GM23338 (cell line): Measurements from ENCODE around the gene RPS28. TPM values are rescaled to one million over a fixed set of nuclear protein-coding genes. Genes with fewer than 3 reads are reported as not detected.

Experiments used
- ATAC-seq: fragments of 200-7000 bp; cut with Tn5 transposase; 3 replicates; pipeline ENCODE4 v1.9.1; 2020
- DNase-seq: peaks from one replicate; pipeline ENCODE4 v3.0.0-alpha.2; 2015; ENCODE audit warnings: low spot score
- H2AFZ ChIP-seq: fragments of 200-600 bp; sonication (generic); 2 replicates; pipeline ENCODE4 v1.8.0; 2016; ENCODE audit warnings: antibody characterized with exemption, mild to moderate bottlenecking, moderate library complexity
- H3F3A ChIP-seq: fragments of 200-600 bp; sonication (generic); replicated peaks from 2 replicates; pipeline ENCODE4 v1.8.0; 2017; ENCODE audit warnings: antibody characterized with exemption, mixed run types, low read depth
- H3K27ac ChIP-seq: fragments of 200-600 bp; sonication (generic); 2 replicates; pipeline ENCODE4 v1.6.1; 2016; ENCODE audit warnings: low read depth
- H3K27me3 ChIP-seq: fragments of 200-600 bp; sonication (generic); 2 replicates; pipeline ENCODE4 v1.8.0; 2016; ENCODE audit warnings: mild to moderate bottlenecking, mixed run types, moderate library complexity; ENCODE audit not compliant: insufficient read depth
- H3K36me3 ChIP-seq: fragments of 200-600 bp; sonication (generic); 2 replicates; pipeline ENCODE4 v1.8.0; 2016; ENCODE audit warnings: mild to moderate bottlenecking; ENCODE audit not compliant: insufficient read depth
- H3K4me1 ChIP-seq: fragments of 200-600 bp; sonication (generic); 2 replicates; pipeline ENCODE4 v1.8.0; 2016; ENCODE audit warnings: mild to moderate bottlenecking, moderate library complexity; ENCODE audit not compliant: insufficient read depth
- H3K4me2 ChIP-seq: fragments of 200-600 bp; sonication (generic); 2 replicates; pipeline ENCODE4 v1.7.1; 2017; ENCODE audit warnings: mixed run types
- H3K4me3 ChIP-seq: fragments of 200-600 bp; sonication (generic); 2 replicates; pipeline ENCODE4 v1.6.1; 2016; ENCODE audit warnings: mixed run types
- H3K79me2 ChIP-seq: fragments of 200-600 bp; sonication (generic); replicated peaks from 2 replicates; pipeline ENCODE4 v1.8.0; 2017; ENCODE audit warnings: mild to moderate bottlenecking; ENCODE audit not compliant: insufficient read depth
- H3K9me2 ChIP-seq: fragments of 200-600 bp; sonication (generic); 2 replicates; pipeline ENCODE4 v1.8.0; 2017; ENCODE audit not compliant: insufficient read depth
- H4K20me1 ChIP-seq: fragments of 200-600 bp; sonication (generic); replicated peaks from 2 replicates; pipeline ENCODE4 v1.8.0; 2017; ENCODE audit warnings: mild to moderate bottlenecking; ENCODE audit not compliant: insufficient read depth
- H3K27ac Mint-ChIP-seq: 2 replicates; pipeline ENCODE4 v1.8.0; 2020; ENCODE audit warnings: inconsistent platforms, mild to moderate bottlenecking, moderate library complexity, mixed read lengths
- H3K27me3 Mint-ChIP-seq: 3 replicates; pipeline ENCODE4 v1.8.0; 2022; ENCODE audit warnings: low read depth, mild to moderate bottlenecking, moderate library complexity, mixed read lengths, inconsistent platforms; ENCODE audit not compliant: insufficient read depth, poor library complexity
- H3K36me3 Mint-ChIP-seq: 3 replicates; pipeline ENCODE4 v1.8.0; 2021; ENCODE audit warnings: low read depth, mild to moderate bottlenecking, inconsistent platforms, moderate library complexity, mixed read lengths
- H3K4me1 Mint-ChIP-seq: 3 replicates; pipeline ENCODE4 v1.8.0; 2020; ENCODE audit warnings: mild to moderate bottlenecking, inconsistent platforms, mixed read lengths
- H3K4me3 Mint-ChIP-seq: 3 replicates; pipeline ENCODE4 v1.8.0; 2021; ENCODE audit warnings: moderate library complexity, mild to moderate bottlenecking, inconsistent platforms, mixed read lengths
- H3K9me3 Mint-ChIP-seq: 3 replicates; pipeline ENCODE4 v1.8.0; 2020; ENCODE audit warnings: moderate library complexity, mild to moderate bottlenecking, inconsistent platforms, mixed read lengths
- CREB1 ChIP-seq: fragments of 250-450 bp; sonication (Bioruptor Pico); IDR thresholded peaks from 2 replicates; pipeline ENCODE4 v1.5.0; 2020; ENCODE audit warnings: low read depth, mild to moderate bottlenecking, moderate library complexity
- CTCF ChIP-seq, 2 experiments: fragments of 200-600 bp in 1 of 2; sonication (generic) in 1 of 2; conservative IDR thresholded peaks; 2 replicates each; pipeline versions ENCODE4 v1.5.1 to v1.6.1; 2016 to 2017; ENCODE audit warnings: antibody characterized with exemption in 2 of 2, low read depth in 2 of 2, mild to moderate bottlenecking in 2 of 2, moderate library complexity in 1 of 2
- EZH2 ChIP-seq: fragments of 200-600 bp; sonication (generic); IDR thresholded peaks from one replicate; pipeline ENCODE4 v1.8.0; 2017; ENCODE audit warnings: antibody characterized with exemption, mild to moderate bottlenecking, low read depth; ENCODE audit not compliant: unreplicated experiment
- EZH2phosphoT487 ChIP-seq: fragments of 200-600 bp; sonication (generic); IDR thresholded peaks from one replicate; pipeline ENCODE4 v1.8.1; 2018; ENCODE audit warnings: antibody characterized with exemption; ENCODE audit not compliant: unreplicated experiment
- JUNB ChIP-seq: IDR thresholded peaks from one replicate; pipeline ENCODE4 v1.6.1; 2016; ENCODE audit warnings: antibody characterized with exemption; ENCODE audit not compliant: unreplicated experiment
- NANOG ChIP-seq: IDR thresholded peaks from 2 replicates; pipeline ENCODE4 v1.6.1; 2016; ENCODE audit warnings: antibody characterized with exemption, borderline replicate concordance
- POLR2AphosphoS5 ChIP-seq: IDR thresholded peaks from 2 replicates; pipeline ENCODE4 v1.6.1; 2016; ENCODE audit warnings: antibody characterized with exemption, low read depth
- REST ChIP-seq: IDR thresholded peaks from one replicate; pipeline ENCODE4 v1.6.1; 2018; ENCODE audit warnings: antibody characterized with exemption; ENCODE audit not compliant: unreplicated experiment
- STAT1 ChIP-seq: IDR thresholded peaks from one replicate; pipeline ENCODE4 v1.6.1; 2016; ENCODE audit warnings: antibody characterized with exemption; ENCODE audit not compliant: unreplicated experiment
- ZNF114 ChIP-seq: fragments of 250-450 bp; sonication (Bioruptor Pico); IDR thresholded peaks from 2 replicates; pipeline ENCODE4 v1.5.0; 2020; ENCODE audit warnings: mild to moderate bottlenecking, moderate library complexity
- ZNF331 ChIP-seq: fragments of 250-450 bp; sonication (Bioruptor Pico); IDR thresholded peaks from 2 replicates; pipeline ENCODE4 v1.5.0; 2020; ENCODE audit warnings: low read depth, mild to moderate bottlenecking, moderate library complexity
- ZNF462 ChIP-seq: fragments of 250-450 bp; sonication (Bioruptor Pico); IDR thresholded peaks from 2 replicates; pipeline ENCODE4 v1.5.0; 2020; ENCODE audit warnings: mild to moderate bottlenecking, moderate library complexity
- polyA plus RNA-seq: library from polyadenylated mRNA; unstranded; fragments of >200 nt; fragmentation: Nextera tagmentation; extraction: Ambion mirVana; gene quantifications from 2 replicates; pipeline ENCODE4 v1.2.1, GENCODE V29; 2016
- total RNA-seq: library from RNA; depleted of rRNA; stranded (reverse); fragments of >200 nt; shearing (Covaris generic); gene quantifications from 2 replicates; pipeline ENCODE4 v1.2.3, GENCODE V29; 2014
- TF ChIP-seq, protein P1 (sequence below): IDR thresholded peaks from 2 replicates; pipeline ENCODE4 v1.6.1; 2016; ENCODE audit warnings: antibody characterized with exemption

RPS28 gene
- total and polyA plus RNA-seq, 2 experiments from 2014 or later: 174 to 1,790 TPM

DNA sequence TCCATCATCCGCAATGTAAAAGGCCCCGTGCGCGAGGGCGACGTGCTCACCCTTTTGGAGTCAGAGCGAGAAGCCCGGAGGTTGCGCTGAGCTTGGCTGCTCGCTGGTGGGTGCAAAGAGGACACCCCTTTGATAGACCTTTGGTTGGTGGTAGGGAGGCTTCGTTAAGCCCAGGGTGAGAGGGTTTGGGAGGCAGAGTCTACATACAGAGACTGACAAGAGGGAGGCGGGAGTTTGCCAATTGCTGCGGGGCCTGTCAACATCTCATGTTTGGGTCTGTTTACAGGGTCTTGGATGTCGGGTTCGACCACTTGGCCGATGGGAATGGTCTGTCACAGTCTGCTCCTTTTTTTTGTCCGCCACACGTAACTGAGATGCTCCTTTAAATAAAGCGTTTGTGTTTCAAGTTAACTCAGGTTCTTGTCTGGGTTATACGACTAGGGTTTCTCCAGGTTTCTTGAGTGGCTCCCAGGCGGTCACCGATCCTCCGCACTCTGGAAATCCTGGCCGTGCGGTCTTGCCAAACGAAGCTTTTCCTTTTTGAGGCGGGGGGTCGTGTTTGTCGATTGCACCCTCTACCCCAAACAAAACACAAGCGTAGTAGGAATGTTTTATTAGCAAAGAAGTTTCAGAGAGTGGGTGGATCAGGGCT is 816 bp downstream of the RPS28 start:
- Histone ChIP-seq H3K4me2 (peak overlapping the region; percentile 97), H4K20me1 (peaks cover 24% of the 10 kb centered on the region), H3K4me3 (peak overlapping the region; percentile 96), H3K27ac (peak overlapping the region; percentile 94), H3K36me3 (peaks cover 7% of the 10 kb centered on the region), H3K79me2 (peaks cover 33% of the 10 kb centered on the region), H3K4me1 (peaks cover 24% of the 10 kb centered on the region), H2AFZ (no peak overlapping the region), H3F3A (peaks cover 54% of the 10 kb centered on the region), H3K9me2 (no peaks in the 10 kb centered on the region), H3K27me3 (no peaks in the 10 kb centered on the region)
- Mint-ChIP-seq H3K4me3 (peak overlapping the region; percentile 97), H3K27ac (peak overlapping the region; percentile 97), H3K9me3 (no peaks in the 10 kb centered on the region; the same call in 2 of the 3 replicates), H3K36me3 (peaks cover 35% of the 10 kb centered on the region), H3K4me1 (peaks cover 27% of the 10 kb centered on the region), H3K27me3 (peaks cover 21% of the 10 kb centered on the region)
- TF ChIP-seq JUNB: no peak
- TF ChIP-seq REST: no peak
- TF ChIP-seq NANOG: no peak
- TF ChIP-seq EZH2: no peak
- no peak for TF ChIP-seq ZNF331 (CRISPR knock-in tag)
- TF ChIP-seq CTCF (conservative IDR thresholded peaks at IDR 0.05; ENCODE audit: low read depth in 2 of 2): no peak
- no peak for TF ChIP-seq EZH2phosphoT487
- TF ChIP-seq ZNF114 (CRISPR knock-in tag): no peak
- TF ChIP-seq POLR2AphosphoS5: no peak
- no peak for TF ChIP-seq CREB1
- TF ChIP-seq ZNF462 (CRISPR knock-in tag): no peak
- TF ChIP-seq, protein P1, sequence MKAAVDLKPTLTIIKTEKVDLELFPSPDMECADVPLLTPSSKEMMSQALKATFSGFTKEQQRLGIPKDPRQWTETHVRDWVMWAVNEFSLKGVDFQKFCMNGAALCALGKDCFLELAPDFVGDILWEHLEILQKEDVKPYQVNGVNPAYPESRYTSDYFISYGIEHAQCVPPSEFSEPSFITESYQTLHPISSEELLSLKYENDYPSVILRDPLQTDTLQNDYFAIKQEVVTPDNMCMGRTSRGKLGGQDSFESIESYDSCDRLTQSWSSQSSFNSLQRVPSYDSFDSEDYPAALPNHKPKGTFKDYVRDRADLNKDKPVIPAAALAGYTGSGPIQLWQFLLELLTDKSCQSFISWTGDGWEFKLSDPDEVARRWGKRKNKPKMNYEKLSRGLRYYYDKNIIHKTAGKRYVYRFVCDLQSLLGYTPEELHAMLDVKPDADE: no peak
- no peak for TF ChIP-seq STAT1
- DNase-seq: no peak
- ATAC-seq: no peak
